ENCODE results near the gene ENPP3. TPM values are rescaled to one million over a fixed set of nuclear protein-coding genes. Genes with fewer than 3 reads are reported as not detected.

The ENPP3 gene
- total RNA-seq, 1 donor from 2014 or later, result 0.51 TPM

- no peak for DNase-seq (ENCODE audit: low read depth in 2 of 2)
These were observed 6.0 kb downstream of the ENPP3 start for GRCh38 chr6:131642987-131643611.

GRCh38 chr6:131643855-131644460 lies 6.9 kb downstream of the ENPP3 start:
- DNase-seq (ENCODE audit: low read depth in 2 of 2), result no peak

GRCh38 chr6:131644921-131645320 lies 7.8 kb downstream of the ENPP3 start:
- DNase-seq (ENCODE audit: low read depth in 2 of 2), result no peak

DNA sequence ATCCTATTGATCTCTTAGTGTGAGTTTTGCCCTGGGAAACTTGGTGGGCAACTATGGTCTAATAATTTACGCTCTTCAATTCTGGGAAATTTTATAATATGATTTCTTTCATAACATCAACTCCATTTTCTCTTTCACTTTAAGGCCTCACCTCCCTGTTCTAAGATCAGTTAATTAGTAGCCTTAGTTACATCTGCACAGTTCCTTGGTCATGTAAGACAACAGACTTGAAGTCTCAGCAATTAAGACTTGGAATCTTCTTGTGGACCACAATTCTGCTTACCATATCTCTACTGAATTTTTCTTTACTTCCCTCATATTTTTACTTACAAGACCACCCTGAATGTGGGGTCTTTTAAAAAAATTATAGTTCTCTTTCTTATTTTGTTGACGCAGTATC lies 8.7 kb downstream of the ENPP3 start:
- no peak for DNase-seq (ENCODE audit: low read depth in 2 of 2)

DNA sequence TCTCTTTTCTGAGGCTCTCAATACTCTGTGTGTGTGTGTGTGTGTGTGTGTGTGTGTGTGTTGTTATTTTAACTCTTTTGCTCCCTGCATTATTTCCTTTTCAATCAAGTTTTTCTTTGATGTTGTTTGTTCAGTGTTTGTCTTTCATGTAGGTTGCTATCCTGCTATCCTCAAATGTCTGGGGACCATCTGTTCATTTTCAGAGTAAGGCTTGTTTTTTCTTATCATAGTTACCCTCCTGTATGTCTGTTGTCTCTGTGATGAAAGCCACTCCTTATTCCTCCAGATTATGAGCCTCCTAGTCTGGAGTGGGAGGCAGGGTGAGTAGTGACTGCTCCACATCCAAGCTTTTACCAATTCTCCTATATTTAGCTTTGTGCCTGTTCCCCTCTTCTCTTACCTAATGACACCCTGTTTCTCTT lies 9.2 kb downstream of the ENPP3 start:
- DNase-seq (ENCODE audit: low read depth in 2 of 2), result no peak

GRCh38 chr6:131651782-131652181 lies 14.7 kb downstream of the ENPP3 start:
- DNase-seq (ENCODE audit: low read depth in 2 of 2), result peak in 1 of 2 donors; percentile 16

GRCh38 chr6:131652472-131652871 lies 15.4 kb downstream of the ENPP3 start:
- peak; percentile 62 to 77 for DNase-seq (ENCODE audit: low read depth in 2 of 2)

- DNase-seq (ENCODE audit: low read depth in 2 of 2), result no peak
These were observed 17.2 kb downstream of the ENPP3 start for GRCh38 chr6:131654326-131654725.

GRCh38 chr6:131655387-131655786 lies 18.3 kb downstream of the ENPP3 start:
- no peak for DNase-seq (ENCODE audit: low read depth in 2 of 2)

DNA sequence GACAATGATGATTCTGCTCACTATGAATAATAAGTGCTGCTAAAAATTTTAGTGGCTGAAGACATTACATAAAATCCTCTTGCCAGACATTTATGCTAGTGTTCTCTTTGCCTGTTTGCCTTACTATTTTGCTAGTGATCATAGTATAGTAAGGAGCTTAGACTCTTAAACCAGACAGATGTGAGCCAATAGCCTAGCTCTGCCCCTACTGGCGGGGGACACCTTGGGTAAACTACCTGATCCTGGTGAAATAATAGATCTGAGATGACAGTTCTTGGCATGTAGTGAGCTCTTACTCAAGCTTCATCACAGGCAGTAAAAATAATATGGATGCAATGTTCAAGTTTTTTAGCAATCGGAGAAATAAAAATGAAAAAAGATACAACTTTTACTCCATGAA lies 18.8 kb downstream of the ENPP3 start:
- DNase-seq (ENCODE audit: low read depth in 2 of 2), result no peak

DNA sequence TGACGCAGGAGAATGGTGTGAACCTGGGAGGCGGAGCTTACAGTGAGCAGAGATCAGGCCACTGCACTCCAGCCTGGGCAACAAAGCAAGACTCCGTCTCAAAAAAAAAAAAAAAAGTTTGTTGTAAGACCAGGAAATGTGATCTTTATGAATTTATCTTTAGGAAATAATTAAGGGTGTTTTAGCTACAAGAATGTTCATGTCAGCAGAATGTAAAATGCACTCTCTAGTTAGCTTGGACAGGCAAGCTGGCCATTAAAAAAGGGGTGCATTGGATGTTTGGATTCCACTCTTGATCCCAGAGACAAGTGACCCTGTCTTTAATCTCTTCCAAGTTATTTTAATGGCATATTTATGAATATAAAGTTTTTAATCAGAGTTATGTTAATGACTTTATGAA lies 19.6 kb downstream of the ENPP3 start:
- no peak for DNase-seq (ENCODE audit: low read depth in 2 of 2)

DNA sequence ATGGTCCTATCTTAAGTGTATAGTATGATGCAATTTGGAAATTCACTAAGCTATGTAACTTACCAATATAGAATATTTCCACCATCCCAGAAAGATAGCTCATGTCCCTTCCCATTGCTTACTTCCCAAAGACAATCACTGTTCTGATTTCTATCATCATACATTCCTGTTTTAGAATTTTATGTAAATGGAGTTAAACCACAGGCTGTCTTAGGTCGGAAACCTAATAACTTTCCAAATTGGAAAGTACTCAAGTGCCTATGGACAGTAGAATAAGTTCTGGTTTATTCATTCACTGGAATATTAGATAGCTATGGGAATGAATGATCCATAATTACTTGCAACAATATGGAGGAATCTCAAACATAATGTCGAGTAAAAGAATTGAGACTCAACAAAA lies 20.1 kb downstream of the ENPP3 start:
- DNase-seq (ENCODE audit: low read depth in 2 of 2), result no peak

- no peak for DNase-seq (ENCODE audit: low read depth in 2 of 2)
These were observed 20.6 kb downstream of the ENPP3 start for GRCh38 chr6:131657630-131658111.

DNA sequence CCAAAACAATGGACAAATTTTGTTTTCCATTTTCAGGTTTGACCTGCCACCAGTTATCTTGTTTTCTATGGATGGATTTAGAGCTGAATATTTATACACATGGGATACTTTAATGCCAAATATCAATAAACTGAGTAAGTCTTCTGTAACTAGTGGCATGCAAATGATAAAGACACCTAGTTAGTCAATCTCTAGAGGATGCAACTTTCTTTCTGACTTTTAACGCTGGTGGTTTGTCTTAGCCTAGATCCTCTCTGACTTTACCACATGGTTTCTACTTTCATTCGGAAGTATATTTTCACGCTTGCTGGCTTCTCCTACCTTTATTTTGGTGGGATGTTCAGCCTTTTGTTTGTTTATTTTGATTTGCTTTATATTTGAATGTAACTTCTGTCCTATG lies 21.2 kb downstream of the ENPP3 start:
- no peak for DNase-seq (ENCODE audit: low read depth in 2 of 2)

GRCh38 chr6:131660195-131660594 lies 23.1 kb downstream of the ENPP3 start:
- peak in 1 of 2 donors; percentile 62 for DNase-seq (ENCODE audit: low read depth in 2 of 2)

- DNase-seq (ENCODE audit: low read depth in 2 of 2), result no peak
These were observed 26.6 kb downstream of the ENPP3 start for GRCh38 chr6:131663578-131664165.

GRCh38 chr6:131669891-131670290 lies 32.8 kb downstream of the ENPP3 start:
- DNase-seq (ENCODE audit: low read depth in 2 of 2), result peak; percentile 91 to 97

- no peak for DNase-seq (ENCODE audit: low read depth in 2 of 2)
These were observed 36.1 kb downstream of the ENPP3 start for GRCh38 chr6:131673184-131673583.

GRCh38 chr6:131678442-131678841 lies 41.3 kb downstream of the ENPP3 start:
- DNase-seq (ENCODE audit: low read depth in 2 of 2), result no peak

GRCh38 chr6:131680868-131681267 lies 43.8 kb downstream of the ENPP3 start:
- DNase-seq (ENCODE audit: low read depth in 2 of 2), result no peak

GRCh38 chr6:131681585-131681984 lies 44.5 kb downstream of the ENPP3 start:
- DNase-seq (ENCODE audit: low read depth in 2 of 2), result no peak

- DNase-seq (ENCODE audit: low read depth in 2 of 2), result no peak
These were observed 45.3 kb downstream of the ENPP3 start for GRCh38 chr6:131682442-131682841.

DNA sequence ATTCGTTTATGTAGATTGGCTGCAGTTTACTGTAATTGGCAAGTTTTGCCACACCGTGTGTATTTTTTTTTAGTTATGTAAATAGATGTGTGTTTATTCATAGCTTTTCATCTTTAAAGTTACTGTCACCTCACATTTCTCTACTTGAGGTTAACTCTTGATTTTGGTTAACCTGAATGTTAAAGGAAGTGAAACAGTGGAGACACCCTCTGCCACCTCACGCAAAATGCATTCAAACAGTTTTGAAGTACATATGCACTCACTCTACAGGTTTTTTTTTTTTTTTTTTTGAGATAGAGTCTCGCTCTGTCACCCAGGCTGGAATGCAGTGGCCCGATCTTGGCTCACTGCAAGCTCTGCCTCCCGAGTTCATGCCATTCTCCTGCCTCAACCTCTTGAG lies 46.4 kb downstream of the ENPP3 start:
- no peak for DNase-seq (ENCODE audit: low read depth in 2 of 2)
